HS-5 (cell line): Measurements from ENCODE around the gene ARPC5.
"Not testable (repeated sequence)": the region's sequence is repeated elsewhere in the genome, so short reads cannot be mapped to it uniquely, and the experiment has no call there.

ENCODE experiments used
- DNase-seq: peaks from one replicate; pipeline ENCODE4 v3.0.0-alpha.2; 2012; ENCODE audit warnings: low read depth

The ARPC5 gene

DNA sequence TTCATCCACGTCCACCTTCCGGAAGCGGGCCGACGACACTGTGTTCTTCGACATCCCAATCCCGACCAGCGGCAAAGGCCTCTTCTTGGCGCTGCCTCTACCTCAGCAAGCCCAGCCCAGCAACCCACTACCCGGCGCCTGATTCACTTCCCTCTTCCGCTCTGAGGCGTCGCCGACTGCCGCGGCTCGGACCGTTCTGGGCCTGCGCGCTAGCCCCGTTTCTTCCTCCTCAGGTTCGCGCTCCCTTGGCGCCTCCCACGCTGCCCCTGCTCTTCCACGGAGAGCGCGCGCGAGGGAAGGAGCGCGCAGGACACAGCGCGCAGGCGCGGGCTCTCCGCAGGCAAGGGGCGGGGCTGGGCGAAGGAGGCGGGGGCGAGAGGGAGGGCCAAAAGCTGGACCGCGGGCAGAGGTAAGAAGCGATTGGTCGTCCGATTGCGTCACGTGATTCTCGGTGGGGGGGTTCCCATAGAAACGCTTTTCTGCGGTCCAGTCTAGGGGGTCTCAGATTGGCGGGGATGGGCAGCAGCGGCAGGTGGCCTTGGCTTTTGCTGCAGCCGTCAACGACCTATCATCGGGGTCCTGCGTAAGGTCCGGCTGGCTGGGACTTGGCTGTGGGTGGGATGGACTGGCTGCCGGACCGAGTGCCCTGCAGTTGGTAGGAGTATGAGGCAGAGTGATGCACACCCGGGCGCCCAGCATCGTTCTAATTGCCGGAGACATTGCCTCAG is at the start of gene ARPC5:
ARPC5 (minus strand) TSS at position 178 of the 728 bp plus-strand sequence; CDS start at position 54, 124 bp downstream.
- peak; percentile 91 for DNase-seq

DNA sequence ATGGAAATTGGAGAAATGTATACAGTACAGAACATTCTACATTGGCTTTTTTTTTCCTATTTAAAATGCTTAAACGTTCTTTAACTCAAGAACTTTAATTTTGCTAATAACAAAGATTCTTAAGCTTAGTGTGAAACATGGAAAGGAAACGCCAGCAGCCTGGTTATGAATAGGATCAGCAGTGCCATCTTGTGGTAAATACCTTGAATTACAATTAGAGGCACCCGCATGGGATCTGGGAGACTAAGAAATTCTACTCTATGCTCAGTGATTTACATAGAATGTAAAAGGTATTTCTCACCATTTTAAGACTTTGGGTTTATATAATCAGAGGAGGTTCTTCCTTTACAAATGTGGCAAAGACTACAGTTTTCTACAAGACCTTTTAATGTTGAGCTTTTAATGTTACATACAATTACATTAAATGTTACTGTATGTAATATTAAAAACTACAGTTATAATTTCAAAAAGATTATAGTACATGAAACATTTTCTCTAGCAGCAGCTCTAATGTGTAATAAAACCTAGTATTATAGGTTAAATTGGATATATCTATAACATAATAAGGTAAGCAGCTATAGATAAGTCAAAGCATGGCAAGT is 49.6 kb upstream of the ARPC5 start:
- DNase-seq, result no peak

DNA sequence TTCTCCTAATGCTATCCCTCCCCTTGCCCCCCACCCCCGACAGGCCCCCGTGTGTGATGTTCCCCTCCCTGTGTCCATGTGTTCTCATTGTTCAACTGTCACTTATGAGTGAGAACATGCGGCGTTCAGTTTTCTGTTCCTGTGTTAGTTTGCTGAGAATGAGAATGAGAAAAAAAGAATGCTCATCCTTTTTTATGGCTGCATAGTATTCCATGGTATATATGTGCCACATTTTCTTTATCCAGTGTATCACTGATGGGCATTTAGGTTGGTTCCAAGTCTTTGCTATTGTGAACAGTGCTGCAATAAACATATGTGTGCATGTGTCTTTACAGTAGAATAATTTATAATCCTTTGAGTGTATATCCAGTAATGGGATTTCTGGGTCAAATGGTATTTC is 43.8 kb upstream of the ARPC5 start:
- not testable (repeated sequence) for DNase-seq

DNA sequence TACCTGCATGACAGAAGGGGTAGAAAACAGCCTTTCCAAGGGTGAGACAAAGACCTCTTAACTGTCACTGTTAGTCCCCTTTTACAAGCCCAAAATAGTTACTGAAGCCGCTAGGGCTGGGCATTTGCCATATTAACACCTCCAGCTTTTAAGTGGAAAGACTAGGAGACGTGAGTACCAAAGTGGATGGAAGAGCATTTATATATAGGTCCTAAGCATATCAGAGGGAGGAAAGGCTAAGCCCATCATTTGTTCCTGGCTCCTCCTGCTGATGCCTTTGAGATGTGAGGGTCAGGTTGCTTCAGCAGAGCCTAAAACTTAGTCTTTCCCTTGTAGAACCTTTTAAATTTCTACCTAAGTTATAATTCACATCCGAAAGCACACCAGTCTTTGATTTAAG is 43.2 kb upstream of the ARPC5 start:
- no peak for DNase-seq

DNA sequence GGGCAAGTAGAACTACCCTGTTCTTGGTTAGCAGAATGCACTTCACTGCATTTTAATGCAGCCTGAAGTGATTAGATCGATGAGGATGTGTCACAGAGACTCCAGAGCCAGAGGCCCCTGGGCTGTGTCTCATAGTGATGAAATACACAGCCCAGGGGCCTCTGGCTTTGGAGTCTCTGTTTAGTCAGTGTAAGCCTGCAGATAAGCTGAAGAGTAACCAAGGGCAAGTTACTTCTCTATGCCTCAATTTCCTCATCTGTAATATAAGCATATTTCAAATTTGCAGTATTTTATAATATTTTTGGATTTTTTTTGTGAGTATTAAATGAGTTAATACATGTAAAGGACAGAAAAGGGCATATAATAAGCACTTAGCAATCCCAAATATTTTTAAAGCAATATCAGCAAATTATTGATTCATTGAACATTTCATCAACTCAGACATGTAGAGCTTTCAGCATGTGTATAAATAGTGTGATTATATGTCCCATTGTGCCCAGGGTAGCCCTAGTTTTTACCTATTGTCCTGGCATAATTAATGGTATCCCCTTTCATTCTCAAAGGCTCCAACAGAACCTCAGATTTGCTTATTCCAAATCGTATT is 41.1 kb upstream of the ARPC5 start:
- no peak for DNase-seq

DNA sequence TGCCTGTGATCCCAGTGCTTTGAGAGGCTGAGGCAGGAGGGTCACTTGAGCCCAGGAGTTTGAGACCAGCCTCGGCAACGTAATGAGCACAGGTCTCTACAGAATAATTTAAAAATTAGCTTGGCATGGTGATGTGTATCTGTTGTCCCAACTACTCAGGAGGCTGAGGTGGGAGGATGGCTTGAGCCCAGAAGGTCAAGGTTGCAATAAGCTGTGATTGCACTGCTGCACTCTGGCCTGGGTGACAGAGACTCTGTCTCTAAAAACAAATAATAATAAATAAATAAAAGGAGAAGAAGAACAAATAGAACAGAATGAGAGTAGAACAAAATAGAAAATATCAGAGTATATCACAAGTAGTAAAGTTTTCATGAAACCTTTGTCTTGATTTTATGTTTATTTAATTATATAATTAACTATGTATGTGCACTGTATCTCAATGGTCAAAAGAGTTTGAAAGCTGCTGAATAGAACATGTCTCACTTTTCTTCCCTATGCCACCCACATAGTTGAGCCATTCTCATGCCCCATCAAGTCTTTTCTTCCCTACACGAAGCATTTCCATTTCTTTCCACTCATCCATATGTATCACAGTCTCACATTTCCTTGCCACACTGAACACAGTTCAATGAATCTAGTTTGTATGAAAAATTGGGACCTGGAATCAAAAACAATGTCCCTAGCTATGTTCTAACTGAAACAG is 40.5 kb upstream of the ARPC5 start:
- DNase-seq, result no peak

DNA sequence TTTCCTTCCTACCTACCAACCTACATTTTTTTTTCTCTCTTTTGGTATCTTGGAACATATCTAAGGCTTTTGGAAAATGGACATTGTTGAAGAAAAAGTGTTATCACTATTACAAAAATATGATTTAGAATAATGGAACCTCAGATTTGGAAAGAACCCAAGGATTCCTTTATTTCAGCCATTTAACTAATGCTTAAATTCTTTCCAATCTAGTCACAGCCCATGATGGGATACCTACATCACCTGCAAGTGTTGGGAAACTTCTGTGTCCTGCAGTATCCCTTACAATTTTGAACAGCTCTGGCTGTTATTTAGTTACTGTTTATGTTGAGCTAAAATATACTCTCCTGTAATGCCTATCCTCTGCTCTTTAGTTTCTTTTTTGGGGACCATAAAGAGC is 39.8 kb upstream of the ARPC5 start:
- no peak for DNase-seq

DNA sequence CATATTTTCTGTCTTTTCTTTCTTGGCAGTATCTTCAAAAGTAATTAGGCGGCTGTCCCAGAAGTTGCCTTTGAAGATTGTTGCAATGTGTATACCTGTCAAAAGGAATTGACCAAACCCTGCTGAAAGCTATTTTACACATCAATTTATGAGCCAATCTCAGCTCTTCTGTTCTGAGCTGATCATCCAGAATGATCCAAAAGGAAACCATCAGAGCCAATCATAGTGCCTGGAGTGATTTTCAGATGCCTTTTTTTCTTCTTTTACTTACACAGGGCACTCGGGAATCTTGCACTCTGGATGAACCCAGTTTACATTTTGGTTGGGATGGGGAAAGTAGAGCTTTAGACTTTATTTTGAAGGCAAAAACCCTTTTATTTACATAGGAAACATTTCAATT is 39.3 kb upstream of the ARPC5 start:
- no peak for DNase-seq

DNA sequence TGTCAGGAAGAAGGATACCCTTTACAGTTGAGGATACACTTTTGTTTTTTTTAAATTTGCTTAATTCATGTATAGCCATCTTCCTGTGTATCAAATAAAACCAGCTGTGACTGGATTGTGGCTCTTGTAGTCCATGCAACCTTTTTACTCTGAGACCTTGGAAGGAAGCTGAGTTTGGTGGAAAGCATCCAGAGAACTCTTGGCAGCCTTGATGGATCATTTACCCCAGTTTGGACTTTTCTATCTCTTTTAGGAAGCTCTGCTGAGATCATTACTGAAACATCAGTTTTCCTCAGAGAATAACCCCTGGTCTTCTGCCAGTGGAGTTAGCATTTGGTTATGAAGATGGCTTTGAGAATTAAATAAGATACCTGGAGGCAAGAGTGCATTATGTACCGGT is 38.8 kb upstream of the ARPC5 start:
- DNase-seq, result no peak

DNA sequence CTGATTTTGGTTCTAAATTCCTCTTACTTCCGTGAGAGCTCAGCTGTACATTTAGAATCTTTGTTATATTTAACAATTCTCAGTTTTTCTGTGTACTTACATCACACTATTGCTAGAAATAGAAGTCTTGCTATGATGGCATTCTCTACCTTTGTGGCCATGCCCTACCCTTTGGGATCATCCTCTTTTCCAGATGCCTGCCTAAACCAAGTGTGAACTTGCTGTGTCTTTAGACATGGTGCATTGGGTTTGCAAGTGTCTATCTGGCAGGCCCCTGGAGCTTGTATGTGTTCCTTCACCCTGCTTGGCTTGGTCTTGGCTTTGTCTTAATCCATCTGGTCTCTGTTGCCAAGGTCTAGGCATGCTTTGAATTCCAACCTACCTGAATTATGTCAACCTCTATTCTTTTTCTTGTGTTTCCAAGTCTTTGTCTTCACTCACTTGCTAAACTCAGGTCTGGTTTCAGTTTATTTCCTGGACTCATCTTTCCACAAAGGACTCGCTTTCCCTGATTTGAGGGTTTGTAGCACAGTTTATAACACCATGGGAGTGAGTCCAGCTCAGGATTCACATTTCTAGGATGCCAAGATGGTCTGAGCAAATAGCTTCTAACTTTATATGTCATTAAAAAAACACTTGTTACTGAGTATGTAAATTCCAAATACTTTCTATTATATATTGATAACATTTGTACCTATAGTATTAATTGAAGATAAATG is 38.2 kb upstream of the ARPC5 start:
- DNase-seq, result no peak

DNA sequence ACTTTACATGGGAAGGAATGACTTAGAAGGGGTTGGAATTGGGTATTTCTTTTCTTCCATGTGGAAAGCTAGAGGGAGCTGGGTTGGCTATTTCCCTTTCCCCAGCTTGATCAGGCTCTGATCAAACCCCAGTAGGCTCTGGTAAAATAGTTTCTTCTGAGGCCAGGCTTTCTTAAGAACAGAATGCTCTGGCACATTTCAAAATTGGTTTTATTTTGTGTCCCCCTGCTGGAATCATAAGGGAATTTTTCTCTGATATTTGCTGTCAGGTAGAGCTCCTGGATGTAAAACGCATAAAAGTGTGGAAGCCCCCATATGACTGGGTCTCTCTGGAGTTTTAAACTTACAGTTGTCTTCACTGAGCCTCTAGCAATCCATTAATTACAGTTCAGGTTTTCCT is 34.6 kb upstream of the ARPC5 start:
- no peak for DNase-seq

DNA sequence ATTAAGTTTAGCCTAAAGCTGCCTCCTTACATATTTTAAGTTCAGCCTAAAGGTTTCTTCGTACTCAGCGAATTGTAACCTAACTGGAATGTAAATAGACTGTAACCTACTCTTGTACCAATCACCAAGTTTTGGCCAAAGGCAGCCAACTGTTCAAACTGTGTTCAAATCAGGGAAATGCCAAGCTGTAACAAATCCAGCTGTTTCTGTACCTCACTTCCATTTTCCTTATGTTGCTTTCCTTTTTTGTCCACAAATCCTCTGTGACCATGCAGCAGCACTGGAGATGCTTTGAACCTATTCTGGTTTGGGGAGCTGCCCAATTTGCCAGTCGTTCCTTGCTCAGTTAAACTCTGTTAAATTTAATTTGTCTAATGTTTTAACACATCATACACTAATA is 20.8 kb upstream of the ARPC5 start:
- no peak for DNase-seq

DNA sequence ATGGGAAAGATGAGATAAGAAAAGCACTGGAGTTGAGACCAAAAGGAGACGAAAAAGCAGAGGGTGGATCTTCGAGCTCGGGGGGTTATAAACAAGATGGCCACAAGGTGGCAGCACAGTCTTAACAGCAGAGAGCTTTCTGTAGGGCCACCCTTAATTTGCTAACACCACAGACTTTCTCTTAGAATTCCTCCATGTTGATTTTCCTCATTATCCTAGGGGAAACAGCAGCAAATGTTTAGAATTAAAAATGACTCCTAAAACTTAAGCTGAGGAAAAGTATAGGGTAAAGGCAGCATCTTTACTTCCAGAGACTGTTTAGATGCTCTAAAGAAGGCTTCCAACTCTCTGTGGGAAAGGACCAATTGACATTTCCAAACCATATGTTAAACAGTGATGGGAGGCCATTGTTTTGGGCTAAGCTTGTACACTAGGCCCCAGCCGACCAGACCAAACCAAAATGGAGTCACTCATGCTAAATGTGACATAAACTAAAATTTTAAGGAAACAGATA is 20.0 kb upstream of the ARPC5 start:
- DNase-seq, result peak; percentile 74

DNA sequence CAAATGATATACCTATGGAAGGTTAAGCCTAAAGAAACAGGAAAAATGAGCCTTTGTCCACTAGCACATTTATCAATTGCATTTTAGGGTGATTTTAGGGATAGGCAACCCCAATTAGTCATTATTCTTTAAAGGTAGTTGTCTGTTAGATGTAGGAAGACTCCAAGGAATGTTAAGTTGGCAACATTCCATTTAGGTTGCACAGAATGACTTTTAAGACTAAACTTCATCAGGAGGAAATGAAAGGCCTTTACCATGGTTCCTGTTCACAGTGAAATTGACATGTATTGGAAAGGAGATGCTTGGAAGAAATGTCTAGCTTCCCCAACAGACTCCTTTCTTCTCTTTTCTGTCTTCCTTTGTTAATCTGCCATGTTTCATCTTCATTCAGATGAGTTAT is 19.1 kb upstream of the ARPC5 start:
- no peak for DNase-seq

DNA sequence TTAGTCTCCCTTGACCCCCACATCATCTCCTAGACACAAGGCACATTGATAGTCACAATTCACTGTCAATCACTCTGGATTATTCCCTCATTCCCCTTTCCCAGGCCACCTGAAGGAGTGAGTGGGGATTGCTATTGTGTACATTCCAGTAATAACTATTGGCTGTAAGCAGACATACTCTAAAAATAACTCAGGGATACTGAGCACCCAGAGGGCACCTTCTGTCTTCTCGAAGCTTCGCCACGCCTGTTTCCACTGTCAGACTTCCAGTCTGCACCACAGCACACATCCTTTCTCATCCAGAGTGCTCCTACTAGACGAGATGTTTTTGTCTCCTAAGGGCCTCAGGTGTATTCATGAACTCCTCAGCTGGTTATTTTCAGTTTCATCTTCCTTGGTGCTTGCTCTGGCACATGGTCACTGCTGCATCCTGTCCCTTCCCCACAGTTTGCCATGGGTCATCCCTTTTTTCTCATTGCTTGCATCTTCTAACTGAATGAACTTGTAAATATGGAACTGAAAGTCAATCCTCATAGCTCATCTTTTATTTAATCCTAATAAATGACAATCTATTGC is 18.4 kb upstream of the ARPC5 start:
- DNase-seq, result no peak

DNA sequence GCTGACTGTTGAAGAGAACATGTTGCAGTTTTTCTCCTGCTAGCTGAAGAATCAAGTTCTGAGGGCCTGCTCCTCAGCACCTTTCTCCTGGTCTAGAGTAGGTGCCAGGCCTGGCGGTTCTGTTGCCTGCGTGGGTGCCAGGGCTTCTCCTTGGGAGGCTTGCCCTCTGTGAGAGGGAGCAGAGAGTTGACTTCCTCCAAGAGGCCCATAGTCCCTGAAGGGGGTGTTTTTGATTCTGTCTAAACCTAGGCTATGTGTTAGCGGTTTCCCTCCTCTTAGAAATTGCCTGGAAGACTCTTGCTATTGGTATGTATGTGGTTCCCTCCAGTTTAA is 17.8 kb upstream of the ARPC5 start:
- no peak for DNase-seq

DNA sequence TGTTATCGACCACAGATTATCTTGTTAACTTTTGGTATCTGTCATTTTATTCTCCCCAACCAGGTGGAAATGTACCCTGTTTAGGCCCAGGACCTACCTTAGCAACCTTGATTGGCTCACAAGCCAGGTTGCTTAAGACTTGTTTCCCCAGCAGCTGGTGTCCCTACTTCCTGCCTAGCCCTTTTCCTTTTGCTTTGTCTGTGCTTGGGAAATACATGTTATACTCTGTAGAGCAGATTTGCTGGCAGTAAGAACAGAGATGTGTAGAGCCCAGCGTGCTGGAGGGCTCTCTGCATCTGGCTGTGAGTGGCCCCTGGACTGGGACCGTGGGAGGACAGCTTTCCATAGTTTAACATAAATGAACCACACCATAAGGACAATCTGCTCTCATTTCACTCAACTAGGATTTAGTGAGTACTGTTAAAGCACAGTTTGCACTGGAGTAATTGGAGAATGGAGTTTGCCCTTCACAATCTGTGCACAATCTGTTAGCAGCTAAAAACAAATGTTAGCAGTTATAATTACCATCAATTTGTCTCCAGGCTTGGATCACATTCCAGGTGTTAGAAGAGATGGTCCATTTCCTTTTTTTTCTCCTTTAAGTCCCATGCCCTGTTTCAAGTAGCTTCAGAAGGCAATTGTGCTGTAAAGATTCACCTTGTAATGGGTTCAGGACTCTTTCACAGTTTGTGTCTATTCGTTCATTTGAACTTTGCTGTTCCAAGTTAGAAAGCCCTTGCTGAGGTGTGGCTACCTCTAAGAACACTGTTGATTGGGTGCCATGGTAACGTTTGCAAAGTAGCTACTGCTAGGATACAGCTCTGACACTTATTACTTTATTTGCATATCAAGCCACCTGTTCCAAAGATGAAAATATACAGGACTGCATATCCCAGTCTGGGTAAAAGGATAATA is 17.2 kb upstream of the ARPC5 start, which contains the start of gene APOBEC4:
APOBEC4 (minus strand) TSS at position 770 of the 915 bp plus-strand sequence. CDS start 4,535 bp downstream, outside the sequence.
- no peak for DNase-seq

DNA sequence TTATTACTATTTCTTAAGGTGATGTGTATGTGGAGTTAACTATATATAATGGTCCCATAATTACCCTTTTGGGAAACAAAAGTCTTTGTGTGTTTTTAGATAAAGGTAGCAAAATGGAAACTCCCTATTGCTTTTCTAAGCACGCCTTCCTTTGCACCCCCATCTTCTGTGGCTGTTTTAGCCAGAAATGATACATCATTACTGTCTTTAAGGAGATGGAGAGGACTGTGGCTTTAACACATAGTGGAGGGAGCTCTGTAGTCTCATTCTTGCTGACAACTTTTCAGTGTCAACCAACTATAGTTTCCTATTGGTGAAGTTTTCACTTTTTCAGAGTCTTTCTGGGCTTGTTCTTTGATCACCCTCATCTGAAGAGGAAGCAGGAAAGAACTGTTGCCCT is 16.5 kb upstream of the ARPC5 start:
- DNase-seq, result no peak

DNA sequence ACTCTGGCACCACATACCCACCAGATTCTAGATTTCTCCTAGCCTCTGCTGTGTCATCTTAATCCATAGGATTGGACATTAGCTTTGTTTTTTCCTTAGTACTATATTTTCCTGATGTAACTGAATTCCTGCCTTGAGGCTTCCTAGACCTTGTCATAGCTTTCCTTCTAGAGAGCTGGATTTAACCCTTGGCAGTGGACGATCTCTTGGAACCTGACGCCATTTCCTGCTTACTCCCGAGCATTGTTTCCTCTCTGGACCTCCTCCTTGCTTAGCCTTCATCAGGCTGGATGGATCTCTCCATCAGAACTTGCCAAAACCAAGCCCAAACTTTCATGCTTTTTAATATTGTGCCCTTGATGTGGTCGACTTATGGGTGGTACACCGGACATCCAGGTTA is 16.0 kb upstream of the ARPC5 start:
- DNase-seq, result no peak

DNA sequence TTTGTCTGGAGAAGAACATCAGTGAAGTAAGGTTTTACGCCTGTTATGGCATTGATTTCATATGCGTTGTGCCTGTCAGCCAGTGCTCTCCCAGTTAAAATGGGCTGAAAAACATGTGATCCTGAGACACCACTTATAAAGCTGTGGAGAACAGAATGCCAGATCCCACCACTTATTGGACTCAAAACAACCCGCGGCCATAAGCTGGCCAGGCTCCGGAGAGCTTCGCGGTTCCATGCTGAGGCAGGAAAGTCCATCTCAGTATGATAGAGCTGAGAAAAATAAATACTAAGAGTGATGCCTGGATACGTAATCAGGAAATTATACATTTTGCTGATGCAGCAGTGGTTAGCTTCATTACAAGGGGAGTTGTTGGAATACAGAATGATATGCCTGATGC is 12.5 kb upstream of the ARPC5 start:
- no peak for DNase-seq

DNA sequence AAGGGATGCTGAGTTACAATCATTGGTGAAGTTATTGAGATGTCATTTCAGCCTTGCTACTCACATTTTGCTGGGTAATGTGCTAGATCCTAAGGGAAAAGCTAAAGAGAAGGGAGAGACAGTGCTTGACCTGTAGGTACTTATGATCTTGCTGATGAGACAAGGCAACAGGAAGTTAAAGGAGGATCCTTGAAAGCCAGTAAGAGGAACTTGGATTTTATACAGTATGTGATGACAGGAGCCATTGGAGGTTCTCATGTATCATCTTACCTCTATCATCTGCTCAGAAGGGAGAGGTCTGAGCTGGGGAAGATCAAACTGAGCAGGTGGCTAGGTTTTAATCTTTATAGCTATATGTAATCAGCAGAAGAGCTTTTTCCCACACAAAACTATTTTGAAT is 11.2 kb upstream of the ARPC5 start:
- no peak for DNase-seq
